Lower lobe of right lung (tissue), 2 donors: ENCODE measurements around the gene OBSL1. TPM values are rescaled to one million over a fixed set of nuclear protein-coding genes. Genes with fewer than 3 reads are reported as not detected.

ENCODE experiments used
- ATAC-seq, 2 donors: fragments of 200-7000 bp; cut with Tn5 transposase; one replicate each; pipeline ENCODE4 v1.9.1; 2020 to 2022; ENCODE audit warnings: mild to moderate bottlenecking in 2 of 2, moderate library complexity in 2 of 2
- DNase-seq: peaks from one replicate; pipeline ENCODE4 v3.0.0-alpha.2; 2020
- H3K27ac ChIP-seq: fragments of 200-600 bp; one replicate; pipeline ENCODE4 v1.8.0; 2022
- H3K27me3 ChIP-seq: fragments of 200-600 bp; one replicate; pipeline ENCODE4 v1.8.0; 2022; ENCODE audit warnings: low read depth
- H3K36me3 ChIP-seq: fragments of 200-600 bp; one replicate; pipeline ENCODE4 v1.8.0; 2022; ENCODE audit warnings: mild to moderate bottlenecking
- H3K4me1 ChIP-seq: fragments of 200-600 bp; one replicate; pipeline ENCODE4 v1.8.0; 2022
- H3K4me3 ChIP-seq: fragments of 200-600 bp; one replicate; pipeline ENCODE4 v1.8.0; 2022; ENCODE audit warnings: mild to moderate bottlenecking
- H3K9me3 ChIP-seq: fragments of 200-600 bp; one replicate; pipeline ENCODE4 v1.8.0; 2022
- CTCF ChIP-seq: fragments of 200-600 bp; IDR thresholded peaks from one replicate; pipeline ENCODE4 v1.8.0; 2022; ENCODE audit warnings: antibody characterized with exemption, mild to moderate bottlenecking
- intact Hi-C: fragments of 100-400 bp; cut with DNase I; formaldehyde crosslinking; loops from one replicate; pipeline ENCODE4 v1.11.0; 2022
- total RNA-seq: library from RNA; stranded (reverse); fragmentation: NEBNext Ultra II Directional; extraction: Animal tissue kit (Norgen Biotek cat#: 25700); gene quantifications from one replicate; pipeline ENCODE4 v1.2.1, GENCODE V29; 2021
- donor health status: DM: no; HTN: yes; CAD: no; lungs with severe emphysema.

OBSL1 gene
- total RNA-seq, 1 donor from 2014 or later, result 49.4 TPM

- Histone ChIP-seq H3K4me3 (no peak overlapping the region), H3K27ac (no peak overlapping the region), H3K4me1 (peaks cover 16% of the 10 kb centered on the region), H3K27me3 (peaks cover 85% of the 10 kb centered on the region), H3K9me3 (no peaks in the 10 kb centered on the region), H3K36me3 (no peaks in the 10 kb centered on the region)
- ATAC-seq (no peak), DNase-seq (no peak)
- intact Hi-C loops, result no loop called here
- TF ChIP-seq CTCF, result no peak
These were observed 57.6 kb downstream of the OBSL1 start for GRCh38 chr2:219513787-219514186.

- Histone ChIP-seq H3K27ac (no peak overlapping the region), H3K9me3 (no peaks in the 10 kb centered on the region), H3K36me3 (no peaks in the 10 kb centered on the region), H3K4me3 (no peak overlapping the region), H3K4me1 (peaks cover 16% of the 10 kb centered on the region), H3K27me3 (peaks cover 85% of the 10 kb centered on the region)
- ATAC-seq (no peak), DNase-seq (no peak)
- intact Hi-C loops, result no loop called here
- TF ChIP-seq CTCF, result no peak
These were observed 58.7 kb downstream of the OBSL1 start for GRCh38 chr2:219512524-219513216.

GRCh38 chr2:219511547-219512325 is 59.6 kb downstream of the OBSL1 start:
- Histone ChIP-seq H3K4me1 (peaks cover 16% of the 10 kb centered on the region), H3K9me3 (no peaks in the 10 kb centered on the region), H3K27ac (no peak overlapping the region), H3K36me3 (peaks cover 6% of the 10 kb centered on the region), H3K27me3 (peaks cover 76% of the 10 kb centered on the region), H3K4me3 (no peak overlapping the region)
- TF ChIP-seq CTCF, result no peak
- ATAC-seq (no peak), DNase-seq (no peak)
- intact Hi-C loops, result no loop called here

- peaks cover 16% of the 10 kb centered on the region for H3K4me1 ChIP-seq
- no peaks in the 10 kb centered on the region for H3K9me3 ChIP-seq
- intact Hi-C loops, result no loop called here
- peaks cover 65% of the 10 kb centered on the region for H3K27me3 ChIP-seq
- H3K4me3 ChIP-seq, result no peak overlapping the region
- no peak overlapping the region for H3K27ac ChIP-seq
- ATAC-seq, result no peak
- no peak for DNase-seq
- H3K36me3 ChIP-seq, result peaks cover 17% of the 10 kb centered on the region
- TF ChIP-seq CTCF, result no peak
These were observed 60.7 kb downstream of the OBSL1 start for GRCh38 chr2:219510512-219511135.

GRCh38 chr2:219509780-219510511 is 61.4 kb downstream of the OBSL1 start:
- H3K9me3 ChIP-seq, result no peaks in the 10 kb centered on the region
- DNase-seq, result no peak
- peak overlapping the region; percentile 28 for H3K4me3 ChIP-seq
- peaks cover 60% of the 10 kb centered on the region for H3K27me3 ChIP-seq
- peaks cover 16% of the 10 kb centered on the region for H3K4me1 ChIP-seq
- intact Hi-C loops, result no loop called here
- H3K36me3 ChIP-seq, result peaks cover 24% of the 10 kb centered on the region
- peak; percentile 60 for TF ChIP-seq CTCF
- H3K27ac ChIP-seq, result no peak overlapping the region
- peak; percentile 79 to 80 for ATAC-seq
